WERI-Rb-1 (cell line): ENCODE results near the gene ENO1.
"Not testable (repeated sequence)": the region's sequence is repeated elsewhere in the genome, so short reads cannot be mapped to it uniquely, and the experiment has no call there.

Source experiments
- DNase-seq: peaks from one replicate; pipeline ENCODE4 v3.0.0-alpha.2; 2020
- H3K27ac ChIP-seq: fragments of 250-450 bp; sonication (Bioruptor Pico); 2 replicates; pipeline ENCODE4 v1.5.1; 2020; ENCODE audit warnings: mild to moderate bottlenecking, moderate library complexity
- H3K27me3 ChIP-seq: fragments of 250-450 bp; sonication (Bioruptor Pico); 2 replicates; pipeline ENCODE4 v1.5.1; 2021; ENCODE audit warnings: mild to moderate bottlenecking, low read depth, moderate library complexity; ENCODE audit not compliant: insufficient read depth, severe bottlenecking
- H3K36me3 ChIP-seq: fragments of 250-450 bp; sonication (Bioruptor Pico); 2 replicates; pipeline ENCODE4 v1.5.1; 2020; ENCODE audit warnings: mild to moderate bottlenecking, moderate library complexity
- H3K4me3 ChIP-seq: 2 replicates; pipeline ENCODE4 v1.5.1; 2011; ENCODE audit warnings: low read depth, mild to moderate bottlenecking, control low read depth, low read length
- H3K9me3 ChIP-seq: fragments of 250-450 bp; sonication (Bioruptor Pico); 2 replicates; pipeline ENCODE4 v1.5.1; 2021; ENCODE audit warnings: mild to moderate bottlenecking, moderate library complexity; ENCODE audit not compliant: severe bottlenecking
- CTCF ChIP-seq: IDR thresholded peaks from 2 replicates; pipeline ENCODE4 v1.5.1; 2011; ENCODE audit warnings: low read depth, mild to moderate bottlenecking, control low read depth, inconsistent platforms, low read length

ENO1 gene

GRCh38 chr1:8908388-8909151 is 30.1 kb upstream of the ENO1 start:
- no peak overlapping the region for H3K4me3 ChIP-seq
- no peak for DNase-seq

GRCh38 chr1:8905582-8906191 is 27.2 kb upstream of the ENO1 start:
- Histone ChIP-seq H3K27ac (no peak overlapping the region), H3K27me3 (no peaks in the 10 kb centered on the region), H3K4me3 (no peak overlapping the region), H3K9me3 (peaks cover under 1% of the 10 kb centered on the region), H3K36me3 (no peaks in the 10 kb centered on the region)
- DNase-seq = no peak
- TF ChIP-seq CTCF = no peak

More at GRCh38 chr1:8908388-8909151, 30.1 kb upstream of the ENO1 start:
- no peak for TF ChIP-seq CTCF
- no peaks in the 10 kb centered on the region for H3K36me3 ChIP-seq
- no peak overlapping the region for H3K27ac ChIP-seq
- H3K27me3 ChIP-seq = no peaks in the 10 kb centered on the region
- H3K9me3 ChIP-seq = peaks cover 10% of the 10 kb centered on the region

- no peaks in the 10 kb centered on the region for H3K27me3 ChIP-seq
- no peak for TF ChIP-seq CTCF
- no peaks in the 10 kb centered on the region for H3K36me3 ChIP-seq
- H3K9me3 ChIP-seq = no peaks in the 10 kb centered on the region
- no peak overlapping the region for H3K4me3 ChIP-seq
- DNase-seq = no peak
- no peak overlapping the region for H3K27ac ChIP-seq
Measured at GRCh38 chr1:8903908-8904650, 25.6 kb upstream of the ENO1 start.

GRCh38 chr1:8903410-8903809 is 24.9 kb upstream of the ENO1 start:
- Histone ChIP-seq H3K27me3 (no peaks in the 10 kb centered on the region), H3K4me3 (no peak overlapping the region), H3K36me3 (no peaks in the 10 kb centered on the region), H3K9me3 (peaks cover under 1% of the 10 kb centered on the region), H3K27ac (no peak overlapping the region)
- TF ChIP-seq CTCF = no peak
- no peak for DNase-seq

- Histone ChIP-seq H3K27me3 (no peaks in the 10 kb centered on the region), H3K36me3 (no peaks in the 10 kb centered on the region), H3K27ac (no peak overlapping the region), H3K4me3 (no peak overlapping the region), H3K9me3 (peaks cover 4% of the 10 kb centered on the region)
- no peak for DNase-seq
- no peak for TF ChIP-seq CTCF
Measured at GRCh38 chr1:8902765-8903164, 24.3 kb upstream of the ENO1 start.

- H3K27ac ChIP-seq, H3K4me3 ChIP-seq, DNase-seq, H3K27me3 ChIP-seq, H3K9me3 ChIP-seq, H3K36me3 ChIP-seq: not testable (repeated sequence)
Measured at GRCh38 chr1:8900684-8901083, 22.2 kb upstream of the ENO1 start.
